H7 (cell line): ENCODE measurements around the gene KRT36. TPM values are rescaled to one million over a fixed set of nuclear protein-coding genes. Genes with fewer than 3 reads are reported as not detected.
A peak's percentile ranks its signal among the peaks of the same experiment; 100 is the strongest.

Source experiments
- DNase-seq: peaks from one replicate; pipeline ENCODE4 v3.0.0; 2012
- H3K27me3 ChIP-seq: 2 replicates; pipeline ENCODE4 v1.6.0; 2011; ENCODE audit warnings: mild to moderate bottlenecking, low read length; ENCODE audit not compliant: control insufficient read depth, insufficient read depth
- H3K36me3 ChIP-seq: replicated peaks from 2 replicates; pipeline ENCODE4 v1.5.1; 2011; ENCODE audit warnings: low read length; ENCODE audit not compliant: control insufficient read depth, insufficient read depth
- H3K4me3 ChIP-seq: 2 replicates; pipeline ENCODE4 v1.5.1; 2011; ENCODE audit warnings: low read depth, mild to moderate bottlenecking, control low read depth, low read length, moderate library complexity; ENCODE audit not compliant: insufficient read depth
- total RNA-seq: library from RNA; depleted of rRNA; stranded (reverse); fragments of >200 nt; shearing (Covaris generic); gene quantifications from 2 replicates; pipeline ENCODE4 v1.2.3, GENCODE V29; 2014

The KRT36 gene
- total RNA-seq, 1 experiment from 2014 or later: not detected

DNA sequence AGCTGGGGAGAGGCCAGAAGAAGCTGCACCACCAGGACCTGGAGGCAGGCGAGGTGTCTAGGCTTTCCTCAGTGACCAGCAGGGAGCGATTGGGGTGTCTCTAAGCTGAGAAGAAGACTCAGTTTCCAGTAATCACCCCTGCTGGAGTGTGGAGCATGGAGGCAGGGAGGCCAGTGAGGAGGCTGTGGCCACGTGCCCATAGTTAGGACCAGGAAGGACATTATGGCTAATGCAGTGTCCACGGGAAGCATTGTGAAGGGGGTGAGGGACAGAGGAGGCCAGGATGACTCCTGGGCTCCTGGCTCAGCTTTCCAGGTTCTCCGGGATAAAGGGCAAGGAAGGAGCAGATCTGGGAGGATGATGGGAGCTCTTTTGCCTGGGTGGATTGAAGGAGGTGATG is 10.0 kb upstream of the KRT36 start:
- Histone ChIP-seq H3K4me3 (no peak overlapping the region), H3K27me3 (no peaks in the 10 kb centered on the region), H3K36me3 (no peaks in the 10 kb centered on the region)
- no peak for DNase-seq

DNA sequence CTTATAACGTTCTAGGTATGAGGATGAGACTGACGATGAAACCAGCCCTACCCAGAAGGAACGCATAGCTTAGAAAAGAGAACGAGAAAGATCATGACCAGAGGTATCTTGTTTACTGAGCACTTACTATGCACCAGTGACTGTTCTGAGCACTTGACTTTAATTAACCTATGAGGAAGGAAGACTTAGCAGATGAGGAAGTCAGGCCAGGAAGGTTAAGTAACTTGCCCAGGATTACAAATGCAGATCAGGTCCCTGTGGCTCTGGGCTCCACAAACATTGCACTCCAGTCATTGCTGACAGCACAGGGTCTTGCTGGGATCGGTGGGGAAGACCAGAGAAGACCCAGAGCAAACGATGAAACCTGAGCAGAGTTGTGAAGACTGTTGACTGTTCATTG is 8.6 kb upstream of the KRT36 start:
- H3K27me3 ChIP-seq: no peaks in the 10 kb centered on the region
- no peak overlapping the region for H3K4me3 ChIP-seq
- DNase-seq: no peak
- H3K36me3 ChIP-seq: no peaks in the 10 kb centered on the region

GRCh38 chr17:41496803-41497484 is 7.2 kb upstream of the KRT36 start:
- H3K36me3 ChIP-seq: no peaks in the 10 kb centered on the region
- DNase-seq: peak; percentile 93
- no peaks in the 10 kb centered on the region for H3K27me3 ChIP-seq
- H3K4me3 ChIP-seq: no peak overlapping the region

DNA sequence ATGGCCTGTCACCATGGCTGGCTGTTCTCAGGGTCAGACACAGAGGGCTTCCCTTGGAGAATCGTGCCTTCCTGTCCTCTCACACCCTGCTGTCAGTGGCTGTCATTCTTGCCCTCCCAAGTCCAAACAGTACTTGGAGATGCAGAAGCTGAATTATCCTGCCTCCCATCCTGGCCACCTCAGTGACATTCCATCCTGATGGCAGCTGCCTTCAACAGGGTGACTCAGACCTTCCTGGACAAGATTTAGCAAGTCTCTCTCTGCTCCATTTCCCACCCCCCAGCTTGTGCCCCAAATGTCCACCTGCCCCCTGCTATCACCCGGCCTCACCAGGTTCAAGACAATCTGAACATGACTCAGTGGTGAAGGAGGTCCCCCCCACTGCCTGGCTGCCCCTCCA is 4.8 kb upstream of the KRT36 start:
- Histone ChIP-seq H3K36me3 (no peaks in the 10 kb centered on the region), H3K27me3 (no peaks in the 10 kb centered on the region), H3K4me3 (no peak overlapping the region)
- no peak for DNase-seq

GRCh38 chr17:41492771-41493170 is 3.1 kb upstream of the KRT36 start:
- no peaks in the 10 kb centered on the region for H3K27me3 ChIP-seq
- no peak for DNase-seq
- H3K36me3 ChIP-seq: no peaks in the 10 kb centered on the region
- no peak overlapping the region for H3K4me3 ChIP-seq

- Histone ChIP-seq H3K27me3 (no peaks in the 10 kb centered on the region), H3K36me3 (no peaks in the 10 kb centered on the region), H3K4me3 (no peak overlapping the region)
- no peak for DNase-seq
Measured at GRCh38 chr17:41492351-41492750, 2.6 kb upstream of the KRT36 start.

GRCh38 chr17:41491476-41491875 is 1.8 kb upstream of the KRT36 start:
- Histone ChIP-seq H3K27me3 (0 out of 2 replicates have a peak, but pooled peaks cover 2% of the 10 kb centered on the region), H3K4me3 (no peak overlapping the region), H3K36me3 (no peaks in the 10 kb centered on the region)
- DNase-seq: no peak

GRCh38 chr17:41490000-41490990 is 585 bp upstream of the KRT36 start:
- no peak for DNase-seq
- H3K4me3 ChIP-seq: no peak overlapping the region
- 0 out of 2 replicates have a peak, but pooled peaks cover 2% of the 10 kb centered on the region for H3K27me3 ChIP-seq
- no peaks in the 10 kb centered on the region for H3K36me3 ChIP-seq

DNA sequence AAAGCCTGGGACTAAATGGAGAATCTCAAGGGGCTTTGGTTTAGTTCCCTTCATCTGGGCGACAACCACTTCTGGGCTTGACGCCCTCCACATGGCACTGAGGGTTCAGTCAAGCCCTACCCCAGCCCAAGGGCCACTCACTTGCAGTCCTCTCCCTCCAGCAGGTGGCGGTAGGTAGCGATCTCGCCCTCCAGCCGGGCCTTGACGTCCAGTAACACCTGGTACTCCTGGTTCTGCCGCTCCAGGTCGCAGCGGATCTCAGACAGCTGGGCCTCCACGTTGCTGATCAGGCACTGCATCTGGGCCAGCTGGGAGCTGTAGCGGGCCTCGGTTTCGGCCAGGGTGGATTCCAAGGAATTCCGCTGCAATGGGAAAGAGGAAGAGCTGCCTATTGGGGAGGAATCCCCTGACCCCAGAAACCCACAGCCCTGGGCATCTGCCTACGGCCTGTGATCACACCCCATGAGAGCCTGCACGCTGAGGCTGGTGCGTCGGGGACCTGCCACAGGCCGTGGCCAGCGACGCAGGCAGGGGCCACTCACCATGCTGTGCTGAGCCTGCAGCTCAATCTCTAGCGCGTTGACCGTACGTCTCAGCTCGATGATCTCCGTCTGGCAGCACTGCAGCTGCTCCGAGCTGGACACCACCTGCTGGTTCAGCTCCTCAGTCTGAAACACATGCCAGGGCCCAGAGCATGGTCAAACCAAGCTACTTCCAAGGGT is 2.7 kb downstream of the KRT36 start:
- Histone ChIP-seq H3K4me3 (no peak overlapping the region), H3K27me3 (0 out of 2 replicates have a peak, but pooled peaks cover 2% of the 10 kb centered on the region)
- DNase-seq: peak; percentile 93

GRCh38 chr17:41486316-41486715 is 3.4 kb downstream of the KRT36 start:
- H3K4me3 ChIP-seq: no peak overlapping the region
- H3K36me3 ChIP-seq: no peaks in the 10 kb centered on the region
- no peak for DNase-seq
- 0 out of 2 replicates have a peak, but pooled peaks cover 2% of the 10 kb centered on the region for H3K27me3 ChIP-seq

More for the DNA sequence above, 2.7 kb downstream of the KRT36 start:
- H3K36me3 ChIP-seq: no peaks in the 10 kb centered on the region

- no peak overlapping the region for H3K4me3 ChIP-seq
- H3K27me3 ChIP-seq: 0 out of 2 replicates have a peak, but pooled peaks cover 2% of the 10 kb centered on the region
- no peak for DNase-seq
- no peaks in the 10 kb centered on the region for H3K36me3 ChIP-seq
Measured at GRCh38 chr17:41484920-41485904, 4.5 kb downstream of the KRT36 start.

GRCh38 chr17:41483991-41484826 is 5.5 kb downstream of the KRT36 start:
- Histone ChIP-seq H3K36me3 (no peaks in the 10 kb centered on the region), H3K4me3 (no peak overlapping the region), H3K27me3 (0 out of 2 replicates have a peak, but pooled peaks cover 2% of the 10 kb centered on the region)
- DNase-seq: no peak

DNA sequence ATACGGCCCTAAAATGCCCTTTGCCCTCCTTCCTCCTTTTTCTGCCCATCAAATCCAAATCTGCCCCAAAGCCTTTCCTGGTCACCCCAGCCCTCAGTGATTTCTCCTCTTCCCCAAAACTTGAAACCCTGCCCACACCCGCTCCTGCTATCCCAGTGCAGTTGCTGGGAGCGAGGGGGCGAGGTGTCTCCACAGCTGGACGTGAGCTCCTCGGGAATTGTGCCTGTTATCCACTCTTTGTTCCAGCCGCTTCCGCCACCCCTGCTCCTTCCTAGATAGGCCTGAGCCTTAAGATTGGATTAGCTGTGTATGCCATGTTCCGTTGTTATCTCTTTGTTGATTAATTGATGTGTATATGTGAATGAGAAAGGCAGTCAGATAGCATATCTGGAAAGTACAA is 6.2 kb downstream of the KRT36 start:
- 0 out of 2 replicates have a peak, but pooled peaks cover 2% of the 10 kb centered on the region for H3K27me3 ChIP-seq
- no peak for DNase-seq
- no peaks in the 10 kb centered on the region for H3K36me3 ChIP-seq
- no peak overlapping the region for H3K4me3 ChIP-seq
